Cardiac fibroblast (primary cell): ENCODE measurements around the gene TNFRSF8.

ENCODE experiments used
- DNase-seq, 2 donors: peaks; one replicate each; pipeline versions ENCODE4 v3.0.0 to v3.0.0-alpha.2; 2010; ENCODE audit warnings: low read depth in 2 of 2
- H3K4me3 ChIP-seq, 2 donors: replicated peaks in 1 of 2; 1 replicate in 1 of 2; 2 replicates in 1 of 2; pipeline ENCODE4 v1.5.1; 2011; ENCODE audit warnings: low read depth in 2 of 2, low read length in 2 of 2, mild to moderate bottlenecking in 2 of 2, moderate library complexity in 1 of 2
- TF ChIP-seq, protein P1 (sequence below): IDR thresholded peaks from one replicate; pipeline ENCODE4 v1.5.1; 2011; ENCODE audit warnings: low read depth, mild to moderate bottlenecking, low read length, inconsistent platforms

TNFRSF8 gene

GRCh38 chr1:12169442-12170135, 106.5 kb downstream of the TNFRSF8 start:
- TF ChIP-seq, protein P1, sequence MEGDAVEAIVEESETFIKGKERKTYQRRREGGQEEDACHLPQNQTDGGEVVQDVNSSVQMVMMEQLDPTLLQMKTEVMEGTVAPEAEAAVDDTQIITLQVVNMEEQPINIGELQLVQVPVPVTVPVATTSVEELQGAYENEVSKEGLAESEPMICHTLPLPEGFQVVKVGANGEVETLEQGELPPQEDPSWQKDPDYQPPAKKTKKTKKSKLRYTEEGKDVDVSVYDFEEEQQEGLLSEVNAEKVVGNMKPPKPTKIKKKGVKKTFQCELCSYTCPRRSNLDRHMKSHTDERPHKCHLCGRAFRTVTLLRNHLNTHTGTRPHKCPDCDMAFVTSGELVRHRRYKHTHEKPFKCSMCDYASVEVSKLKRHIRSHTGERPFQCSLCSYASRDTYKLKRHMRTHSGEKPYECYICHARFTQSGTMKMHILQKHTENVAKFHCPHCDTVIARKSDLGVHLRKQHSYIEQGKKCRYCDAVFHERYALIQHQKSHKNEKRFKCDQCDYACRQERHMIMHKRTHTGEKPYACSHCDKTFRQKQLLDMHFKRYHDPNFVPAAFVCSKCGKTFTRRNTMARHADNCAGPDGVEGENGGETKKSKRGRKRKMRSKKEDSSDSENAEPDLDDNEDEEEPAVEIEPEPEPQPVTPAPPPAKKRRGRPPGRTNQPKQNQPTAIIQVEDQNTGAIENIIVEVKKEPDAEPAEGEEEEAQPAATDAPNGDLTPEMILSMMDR, result no peak
- no peak overlapping the region for H3K4me3 ChIP-seq
- no peak for DNase-seq

DNA sequence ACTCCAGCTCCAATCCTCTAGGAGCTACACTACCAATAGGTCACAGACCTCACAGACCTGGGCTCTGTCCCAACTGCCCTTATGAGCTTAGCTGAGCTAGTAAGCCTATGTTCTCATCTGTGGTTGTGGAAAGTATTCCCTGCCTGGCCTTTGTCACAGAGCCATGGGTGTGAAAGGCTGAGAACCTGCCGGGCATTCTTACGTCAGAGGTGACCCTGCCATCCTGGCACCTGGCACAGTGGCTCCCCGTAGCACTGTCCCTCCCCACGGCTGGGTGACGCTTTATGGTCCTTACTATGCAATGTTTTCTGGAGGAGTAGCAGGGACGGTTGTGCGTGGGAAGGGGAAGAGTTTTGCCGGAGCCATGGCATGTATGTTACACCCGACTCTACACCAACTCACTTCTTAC, 107.2 kb downstream of the TNFRSF8 start:
- no peak overlapping the region for H3K4me3 ChIP-seq
- TF ChIP-seq, protein P1, result no peak
- no peak for DNase-seq

GRCh38 chr1:12171206-12172041, 108.3 kb downstream of the TNFRSF8 start:
- H3K4me3 ChIP-seq, result no peak overlapping the region
- no peak for DNase-seq
- TF ChIP-seq, protein P1, result no peak

- H3K4me3 ChIP-seq, result no peak overlapping the region
- TF ChIP-seq, protein P1, result no peak
- DNase-seq, result no peak
These were observed 109.1 kb downstream of the TNFRSF8 start for GRCh38 chr1:12172042-12172851.

- no peak overlapping the region for H3K4me3 ChIP-seq
- TF ChIP-seq, protein P1, result no peak
- no peak for DNase-seq
These were observed 110.0 kb downstream of the TNFRSF8 start for GRCh38 chr1:12173041-12173509.

DNA sequence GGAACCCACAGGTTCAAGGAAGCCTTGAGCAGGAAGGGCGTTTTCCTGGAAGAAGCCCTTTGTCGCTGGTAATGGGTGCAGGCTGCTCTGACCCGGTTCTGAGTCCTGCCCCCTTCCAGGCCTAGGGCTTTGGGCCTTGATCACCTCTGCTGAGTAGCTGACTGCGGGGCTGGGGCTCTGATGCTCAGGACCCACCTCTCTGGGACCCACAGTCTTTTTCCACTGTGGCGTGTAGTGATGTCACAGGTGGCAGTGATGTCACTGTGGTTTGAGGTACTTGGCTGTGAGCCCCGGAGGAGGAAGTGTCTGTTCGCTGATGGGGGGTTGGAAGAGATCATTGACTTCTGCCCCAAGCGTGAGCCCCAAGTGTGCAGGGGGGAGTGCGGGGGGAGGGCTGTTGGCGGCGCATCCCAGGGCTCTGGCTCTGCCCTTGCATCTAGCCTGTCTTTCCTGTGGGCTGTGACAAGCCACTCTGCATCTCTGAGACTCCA, 110.6 kb downstream of the TNFRSF8 start:
- no peak overlapping the region for H3K4me3 ChIP-seq
- TF ChIP-seq, protein P1, result no peak
- DNase-seq, result no peak
